DMS153 treated with DMSO at 0.1 percent for 48 hours (cell line): ENCODE data around the gene ARMH1.

Experiments
- DNase-seq: peaks from one replicate; lab custom pipeline; 2025; ENCODE audit not compliant: unreplicated experiment; lab: John Stamatoyannopoulos, UW

The ARMH1 gene

DNA sequence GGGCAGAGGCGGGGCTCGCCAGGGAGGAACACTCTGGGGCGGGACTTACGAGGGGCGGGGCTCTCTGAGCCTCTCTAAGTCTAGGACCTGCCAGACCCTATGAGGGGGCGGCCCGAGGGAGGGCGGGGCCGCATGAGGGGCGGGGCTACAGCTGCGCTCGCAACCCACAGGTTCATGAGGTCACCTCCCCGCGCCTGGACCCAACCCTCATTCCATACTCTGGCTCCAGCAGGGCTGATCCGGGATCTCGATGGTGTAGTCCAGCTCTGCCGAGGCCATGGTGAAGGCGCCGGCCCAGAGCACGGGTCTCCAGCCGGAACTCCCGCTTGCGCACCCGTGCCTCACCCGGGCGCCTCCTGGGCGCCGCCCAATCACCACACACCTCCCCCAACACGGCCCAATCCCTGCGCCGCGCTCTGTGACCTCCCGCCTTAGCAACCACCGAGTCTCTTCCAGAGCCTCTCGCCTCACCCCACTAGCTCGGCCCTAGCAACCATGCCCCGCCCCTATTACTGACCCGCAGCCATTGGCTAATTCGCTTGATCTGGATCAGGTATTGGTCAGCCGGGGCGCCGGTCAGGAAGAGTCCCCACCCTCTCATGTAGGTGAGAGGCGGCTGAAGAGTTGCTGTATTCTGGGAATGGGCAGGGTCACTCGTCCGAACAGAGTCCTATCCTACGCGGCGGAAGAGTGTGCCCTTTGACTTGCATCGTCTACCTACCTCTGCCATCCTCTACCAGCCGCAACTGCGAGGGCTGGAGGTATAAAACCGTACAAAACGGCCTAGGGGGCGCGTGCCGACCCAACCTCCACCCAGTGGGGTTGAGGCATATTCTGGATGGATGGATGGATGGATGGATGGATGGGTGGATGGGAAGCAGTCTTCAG is at the start of gene ARMH1, which contains the start of gene TMEM53:
ARMH1 (plus strand) TSS at position 602 of the 888 bp plus-strand sequence. CDS start 14,984 bp downstream, outside the sequence.
TMEM53 (minus strand) TSS at position 369 of the 888 bp plus-strand sequence; CDS start at position 279, 90 bp downstream.
- DNase-seq, result peak; percentile 100

DNA sequence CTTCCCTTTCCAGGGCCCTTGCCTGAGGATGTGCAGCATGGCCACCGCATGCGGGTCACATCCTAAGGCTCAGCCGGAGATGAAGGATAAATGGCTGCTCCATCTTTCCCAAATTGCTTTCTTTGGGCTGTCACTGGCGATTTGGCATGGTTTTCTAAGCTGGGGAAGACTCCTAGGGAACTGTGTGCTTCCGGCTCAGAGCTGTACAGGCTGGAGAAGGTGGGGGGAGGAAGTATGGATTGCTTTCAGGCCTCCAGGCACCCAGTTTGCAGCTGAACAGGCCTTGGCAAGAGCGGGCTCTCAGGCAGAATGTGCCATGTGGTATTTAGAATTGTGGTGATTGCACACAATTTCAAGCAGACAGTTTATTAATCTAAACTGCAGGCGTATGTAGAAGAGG is 49.2 kb upstream of the ARMH1 start:
- no peak for DNase-seq

DNA sequence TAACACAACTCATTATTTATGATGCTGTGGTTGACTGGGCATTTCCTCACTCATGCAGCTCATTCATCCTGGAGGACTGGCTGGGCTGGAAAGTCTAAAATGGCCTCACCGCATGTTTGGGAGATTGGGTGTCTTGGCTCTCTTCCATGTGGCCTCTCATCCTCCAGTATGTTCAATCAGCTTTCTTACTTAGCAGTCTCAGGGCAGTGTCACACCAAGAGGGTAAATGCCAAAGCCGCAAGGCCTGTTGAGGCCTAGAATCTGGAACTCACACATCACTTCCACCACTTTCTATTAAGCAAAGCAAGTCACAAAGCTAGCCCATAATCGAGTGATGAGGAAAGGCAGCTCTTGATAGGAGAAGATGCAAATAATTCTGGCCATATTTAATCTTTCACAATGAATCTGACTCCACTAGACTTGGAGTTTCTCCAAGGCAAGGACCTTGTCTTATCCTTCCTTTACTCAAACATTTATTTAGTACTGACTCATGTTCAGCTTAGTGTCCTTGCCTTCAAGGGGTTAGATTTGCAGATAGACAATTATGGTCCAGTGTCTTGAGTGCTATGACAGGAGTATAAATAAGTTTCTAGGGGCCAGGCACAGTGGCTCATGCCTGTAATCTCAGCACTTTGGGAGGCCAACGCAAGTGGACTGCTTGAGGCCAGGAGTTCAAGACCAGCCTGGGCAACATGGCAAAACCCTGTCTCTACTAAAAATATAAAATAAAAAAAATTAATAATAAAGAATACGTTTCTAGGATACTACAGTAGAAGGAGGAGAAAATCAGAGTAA is 45.4 kb upstream of the ARMH1 start:
- DNase-seq, result no peak

DNA sequence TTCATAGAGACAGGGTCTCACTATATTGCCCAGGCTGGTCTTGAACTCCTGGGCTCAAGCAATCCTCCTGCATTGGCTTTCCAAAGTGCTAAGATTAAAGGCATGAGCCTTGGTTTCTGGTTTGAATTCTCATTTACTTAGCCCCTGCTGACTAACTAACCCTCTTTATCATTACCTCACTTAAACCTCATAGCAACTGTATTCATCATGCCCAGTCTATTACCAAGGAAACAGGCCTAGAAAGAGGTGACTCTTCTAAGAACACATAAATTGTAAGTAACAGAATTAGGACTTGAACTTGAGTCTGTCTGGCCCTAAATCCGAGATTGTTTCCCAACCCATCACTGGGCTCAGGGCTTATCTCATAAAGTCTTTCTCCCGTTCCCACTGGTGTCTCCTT is 44.4 kb upstream of the ARMH1 start:
- no peak for DNase-seq

DNA sequence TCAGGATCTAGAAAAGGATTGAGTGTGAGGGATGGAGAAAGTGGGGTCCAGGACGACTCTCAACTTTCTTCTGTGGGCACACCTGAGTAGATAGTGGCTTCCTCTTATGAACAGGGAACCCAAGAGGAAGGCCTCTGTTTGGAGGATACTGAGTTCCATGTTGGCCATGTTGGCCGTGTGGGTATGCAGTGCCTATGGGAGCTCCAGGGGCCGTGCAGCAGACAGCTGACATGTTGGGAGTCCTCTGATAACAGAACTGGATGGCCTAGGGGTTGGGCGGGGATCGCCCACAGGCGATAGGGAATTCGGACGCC is 43.2 kb upstream of the ARMH1 start:
- DNase-seq, result no peak

DNA sequence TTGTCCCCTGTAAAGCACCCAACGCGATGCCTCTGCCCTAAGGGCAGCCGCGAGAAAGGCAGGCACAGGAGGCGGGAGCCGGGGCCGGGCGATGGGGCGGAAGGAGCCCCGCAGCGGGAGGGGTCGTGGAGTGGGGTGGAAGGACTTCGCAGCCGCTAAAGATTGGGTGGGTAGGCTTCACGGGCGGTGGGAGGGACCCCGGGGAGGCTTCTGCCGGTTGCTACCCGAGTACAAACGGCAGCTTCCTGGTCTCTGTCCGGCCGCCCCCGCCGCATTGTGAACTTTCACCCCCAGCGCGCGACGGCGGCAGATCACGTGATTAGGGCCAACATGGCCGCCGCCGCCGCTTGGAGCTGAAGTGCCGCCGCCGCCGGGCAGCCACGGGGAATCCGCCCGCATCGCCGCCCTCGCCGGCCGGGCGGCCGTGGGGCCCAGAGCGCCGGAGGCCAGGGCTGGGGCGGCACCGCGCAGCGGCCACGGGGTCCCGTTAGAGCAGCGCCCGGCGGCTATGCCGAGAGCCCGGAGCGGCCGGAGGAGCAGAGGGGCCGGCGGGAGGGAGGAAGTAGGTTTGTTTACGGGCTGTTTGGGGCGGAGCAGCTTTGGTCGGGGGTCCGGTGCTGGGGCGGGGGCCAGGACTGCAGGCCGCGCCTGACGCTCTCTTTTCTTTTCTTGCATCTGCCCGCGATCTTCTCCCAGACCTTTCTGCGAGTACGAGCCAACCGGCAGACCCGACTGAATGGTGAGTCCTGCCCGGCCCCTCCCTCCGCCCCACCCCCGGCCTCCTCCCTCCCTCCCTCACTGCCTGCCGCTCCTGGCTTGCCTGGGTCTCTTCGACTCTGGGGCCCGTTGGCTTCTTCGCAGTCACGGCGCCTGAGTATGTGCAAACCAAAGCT is 42.6 kb upstream of the ARMH1 start:
- DNase-seq, result peak; percentile 90

DNA sequence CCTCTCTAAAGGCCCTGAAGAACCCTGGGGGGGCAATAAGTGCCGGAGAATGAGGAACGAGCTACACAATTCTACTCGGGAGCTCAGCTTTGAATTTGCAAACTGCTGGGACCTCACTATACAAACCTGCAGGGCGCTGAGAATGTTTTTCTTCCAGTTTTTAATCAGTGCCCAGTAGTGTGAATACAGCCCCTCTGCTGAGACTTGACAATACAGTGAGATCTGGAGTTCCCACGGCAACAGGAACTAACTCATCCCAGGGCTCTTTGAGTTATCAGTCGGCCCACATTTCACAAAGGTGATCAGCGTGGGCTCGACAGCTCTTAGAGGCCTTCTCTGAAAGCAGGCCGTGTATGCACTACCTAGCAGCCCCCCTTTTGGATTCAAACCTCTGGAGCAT is 41.9 kb upstream of the ARMH1 start:
- no peak for DNase-seq

DNA sequence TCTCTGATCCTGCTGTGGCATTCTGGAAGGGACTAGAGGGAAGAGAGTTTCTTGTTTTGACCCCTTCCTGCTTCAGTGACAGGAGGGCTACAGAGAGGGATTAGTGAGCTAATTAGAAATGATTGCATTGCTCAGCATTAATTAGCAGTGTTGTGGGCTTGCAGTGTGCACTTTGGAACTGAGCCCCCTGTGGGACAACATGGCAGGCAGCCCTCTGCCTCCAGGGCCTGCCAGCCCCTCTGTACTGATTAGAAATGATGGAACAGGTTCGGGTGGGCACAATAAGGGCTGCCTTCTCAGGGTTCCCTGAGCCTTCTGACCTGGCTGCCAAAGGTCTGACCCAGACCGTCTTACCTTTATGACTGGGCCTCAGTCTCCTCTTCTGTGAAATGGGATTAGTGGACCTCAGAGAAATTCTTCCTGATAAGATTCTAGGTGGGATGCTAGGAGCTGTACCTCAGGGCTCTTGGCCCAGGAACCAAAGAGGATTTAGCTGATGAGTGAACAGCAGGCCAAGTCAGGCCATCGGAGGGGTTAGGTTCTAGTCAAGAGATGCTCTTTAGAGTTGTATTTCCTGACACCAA is 39.8 kb upstream of the ARMH1 start:
- no peak for DNase-seq

DNA sequence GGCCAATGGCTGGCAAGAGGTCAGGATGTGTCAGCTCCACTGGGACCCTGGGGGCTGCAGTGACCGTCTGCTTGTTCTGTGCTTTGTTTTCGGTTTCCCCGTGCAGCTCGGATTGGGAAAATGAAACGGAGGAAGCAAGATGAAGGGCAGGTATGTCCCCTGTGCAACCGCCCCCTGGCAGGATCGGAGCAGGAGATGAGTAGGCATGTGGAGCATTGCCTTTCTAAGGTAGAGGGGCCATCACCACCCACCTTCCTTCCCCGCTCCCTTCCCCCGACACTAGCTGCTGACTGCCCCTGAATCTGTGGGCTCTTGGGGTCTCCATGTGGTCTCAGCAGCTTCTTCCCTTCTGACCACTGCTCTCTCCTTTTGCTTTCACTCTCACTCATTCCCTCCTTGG is 39.1 kb upstream of the ARMH1 start:
- DNase-seq, result no peak

DNA sequence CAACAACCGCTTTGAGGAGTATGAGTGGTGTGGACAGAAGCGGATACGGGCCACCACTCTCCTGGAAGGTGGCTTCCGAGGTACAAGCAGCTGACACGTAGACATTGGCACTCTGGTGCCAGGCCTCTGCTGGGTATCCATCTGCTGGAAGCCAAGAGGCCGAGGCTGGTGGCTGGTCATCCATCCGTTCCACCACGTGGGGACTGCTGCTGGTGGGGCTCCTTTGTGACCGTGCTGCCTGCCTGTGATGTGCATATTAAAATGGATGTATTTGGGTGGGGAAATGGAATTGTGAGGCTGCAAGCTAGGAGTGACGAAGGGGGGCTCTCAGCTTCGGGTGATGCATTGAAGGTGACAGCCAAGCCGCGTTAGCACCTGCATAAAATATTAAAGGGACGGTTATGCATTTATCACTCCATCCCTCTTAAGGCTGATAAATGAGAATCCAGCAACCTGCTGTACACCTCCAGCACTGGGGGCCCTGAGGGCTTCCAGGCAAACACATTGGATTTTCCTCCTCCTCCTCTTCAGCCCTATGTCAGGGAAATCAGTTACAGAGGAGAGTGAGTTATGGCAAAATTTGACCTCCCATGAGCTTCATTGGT is 38.3 kb upstream of the ARMH1 start:
- DNase-seq, result no peak

DNA sequence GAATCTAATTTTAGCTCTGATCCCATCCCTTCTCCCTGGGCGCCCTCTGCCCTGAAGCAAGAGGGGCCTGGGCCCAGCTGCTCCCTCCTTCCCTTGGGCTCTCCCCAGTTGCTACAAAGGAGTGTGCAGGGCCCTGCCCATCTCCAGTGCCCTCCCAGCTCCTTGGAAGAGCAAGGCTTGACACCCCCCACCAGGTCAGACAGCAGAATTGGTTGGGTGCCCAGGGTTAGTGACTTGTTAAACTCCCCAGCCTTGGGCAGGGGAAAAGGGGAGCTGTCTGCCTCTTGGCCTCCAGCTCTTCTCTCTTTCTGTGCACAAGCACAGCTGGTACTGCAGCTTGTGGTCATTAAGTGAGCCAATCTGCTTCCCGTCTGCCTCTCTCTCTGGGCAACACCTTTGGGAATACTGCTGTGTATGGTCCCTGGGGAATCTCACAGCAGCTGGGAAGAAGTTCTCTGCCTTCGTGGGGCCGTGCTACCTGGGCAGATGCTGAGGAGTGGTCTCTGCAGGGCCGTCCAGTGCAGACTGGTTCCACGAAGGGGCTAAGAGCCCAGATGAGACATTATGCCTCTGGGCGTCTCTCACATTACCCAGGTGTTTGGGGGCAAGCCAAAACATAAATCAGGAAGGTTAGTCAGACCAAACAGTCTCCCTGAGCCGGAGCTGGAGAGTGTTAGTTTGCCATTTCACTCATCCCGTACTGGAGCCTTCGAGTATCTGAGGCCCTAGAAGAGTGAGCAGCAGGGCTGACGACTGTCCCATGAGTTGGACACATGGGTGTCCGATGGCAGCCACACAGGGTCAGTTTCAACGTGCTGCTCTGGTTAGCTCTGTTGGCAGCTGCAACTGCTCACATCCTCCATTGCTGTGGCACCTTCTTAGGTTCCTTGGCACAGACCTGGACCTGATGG is 37.6 kb upstream of the ARMH1 start:
- peak; percentile 12 for DNase-seq

DNA sequence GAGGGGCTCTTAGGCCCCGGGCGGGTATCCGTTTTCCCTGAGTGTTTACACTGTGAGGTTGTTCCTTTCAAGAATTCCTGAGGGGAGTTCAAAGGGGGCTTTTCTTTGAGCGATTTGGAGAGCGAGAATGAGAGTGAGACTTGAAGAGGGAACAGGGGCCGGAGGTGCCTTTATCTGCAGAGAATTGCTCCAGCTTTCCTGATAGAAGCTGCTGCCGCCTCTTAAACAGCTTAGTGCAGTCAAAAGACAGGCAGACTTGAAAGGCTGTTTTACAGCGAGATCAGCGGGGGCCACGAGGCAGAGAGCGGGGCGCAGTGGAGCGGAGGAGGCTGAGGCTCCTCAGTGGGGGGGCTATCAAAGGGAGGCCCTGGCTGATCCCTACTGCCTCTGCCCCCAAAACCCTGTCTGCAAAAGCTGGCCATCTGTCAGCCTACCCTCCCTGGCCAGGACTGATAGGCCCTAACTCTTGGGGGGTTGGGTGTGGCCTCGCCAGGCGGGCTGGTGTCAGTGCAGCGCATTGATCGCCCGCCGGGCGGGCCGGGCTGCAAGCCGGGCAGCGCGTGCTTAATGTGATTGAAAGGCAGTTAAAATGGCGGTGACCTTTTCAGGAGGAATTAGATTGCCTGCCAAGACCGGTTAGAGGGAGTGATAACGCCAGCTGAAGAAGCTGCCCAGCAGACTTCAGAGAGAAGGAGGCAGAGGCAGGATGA is 36.7 kb upstream of the ARMH1 start:
- DNase-seq, result no peak

DNA sequence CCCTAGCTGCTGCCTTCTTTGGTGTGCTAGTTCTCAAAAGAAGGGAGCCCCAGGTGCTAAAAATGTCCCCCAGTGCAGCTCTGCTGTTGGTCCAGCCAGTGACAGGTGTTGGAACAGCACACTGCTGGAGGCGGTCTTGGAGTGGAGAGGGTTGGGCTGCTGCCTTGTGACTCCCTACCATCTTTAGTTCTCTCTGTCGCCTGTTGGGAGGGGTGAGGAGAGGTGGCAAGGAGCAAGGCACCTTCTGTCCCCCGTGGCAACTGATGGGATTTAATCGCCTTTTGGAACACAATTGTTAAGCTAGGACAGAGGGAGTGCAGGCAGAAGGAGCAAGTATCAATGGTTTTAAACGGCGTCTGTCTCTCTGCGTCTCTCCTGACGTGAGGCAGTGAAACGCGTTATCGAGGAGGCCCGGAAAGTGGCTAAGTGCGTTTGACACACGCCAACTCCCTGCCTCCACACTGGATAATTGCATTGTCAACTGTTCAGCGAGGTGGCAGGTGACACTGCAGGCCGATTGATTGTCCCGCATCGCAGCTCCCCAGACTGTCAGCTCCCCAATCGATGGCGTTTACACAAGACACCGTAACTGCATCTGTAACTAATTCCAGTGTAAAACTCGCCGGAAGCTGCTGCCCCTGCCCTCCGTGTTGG is 34.2 kb upstream of the ARMH1 start:
- DNase-seq, result peak; percentile 42

DNA sequence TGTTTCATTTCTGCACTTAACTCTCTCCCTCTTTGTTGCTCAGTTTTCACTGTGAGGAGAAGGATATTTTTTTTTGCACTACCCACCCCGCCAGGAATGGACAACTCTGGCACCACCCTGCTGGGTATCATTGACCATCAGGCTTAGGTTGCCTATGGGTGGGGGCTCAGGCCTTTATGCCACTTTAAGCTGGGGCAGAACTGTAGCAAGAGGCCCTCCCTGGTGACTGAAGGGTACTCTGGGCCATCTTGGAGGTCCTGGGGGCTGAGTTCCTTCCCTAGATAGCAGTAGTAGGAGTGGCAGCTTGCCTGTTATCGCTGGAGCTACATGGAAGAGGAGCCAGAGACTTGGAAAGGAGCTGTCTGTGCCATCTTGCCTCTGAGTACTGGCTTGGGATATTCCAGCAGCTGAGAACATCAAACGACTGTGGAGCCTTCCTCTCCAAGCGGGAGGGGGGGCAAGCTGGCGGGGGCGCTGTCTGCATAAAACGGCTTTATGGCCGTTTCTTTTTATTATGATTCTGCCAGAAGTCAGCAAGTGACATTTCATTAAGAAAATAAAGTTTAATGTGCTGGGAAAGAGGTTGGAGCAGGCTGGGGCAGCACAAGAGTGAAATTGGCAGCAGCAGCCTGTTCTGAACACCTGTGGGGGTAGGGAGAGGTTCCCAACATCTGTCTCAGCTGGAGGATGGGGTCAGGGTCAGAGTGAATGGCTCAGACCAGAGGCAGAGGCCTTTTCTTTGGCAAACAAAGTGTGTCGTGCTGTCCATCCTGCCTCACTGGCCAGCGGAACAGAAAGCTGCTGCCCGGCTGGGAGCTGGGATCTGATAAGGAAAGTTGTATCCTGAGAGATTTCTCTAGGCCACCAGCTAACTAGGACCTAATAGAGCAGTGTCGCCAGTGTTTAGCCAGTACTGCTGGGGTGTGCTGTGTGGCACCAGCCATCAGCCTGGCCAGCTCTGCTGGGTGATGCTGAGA is 33.1 kb upstream of the ARMH1 start:
- no peak for DNase-seq

DNA sequence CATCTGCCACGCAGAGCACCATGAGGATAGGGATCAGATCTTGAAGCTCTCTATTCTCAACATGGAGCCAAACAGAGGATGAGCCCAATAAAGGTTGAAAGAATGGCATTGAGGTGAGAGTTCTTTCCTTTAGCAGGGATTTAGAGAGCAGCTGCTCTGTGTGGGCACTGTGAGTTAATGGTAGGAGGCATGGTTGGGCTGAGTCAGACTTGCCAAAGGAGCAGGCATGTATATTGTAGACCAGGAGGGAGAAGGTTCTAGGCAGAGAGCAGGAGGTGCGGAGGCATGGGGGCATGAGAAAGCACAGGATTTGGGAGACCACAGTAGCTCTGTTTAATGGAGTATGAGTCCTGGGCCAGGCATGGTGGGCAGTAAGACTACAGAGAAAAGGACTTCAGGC is 32.3 kb upstream of the ARMH1 start:
- no peak for DNase-seq

DNA sequence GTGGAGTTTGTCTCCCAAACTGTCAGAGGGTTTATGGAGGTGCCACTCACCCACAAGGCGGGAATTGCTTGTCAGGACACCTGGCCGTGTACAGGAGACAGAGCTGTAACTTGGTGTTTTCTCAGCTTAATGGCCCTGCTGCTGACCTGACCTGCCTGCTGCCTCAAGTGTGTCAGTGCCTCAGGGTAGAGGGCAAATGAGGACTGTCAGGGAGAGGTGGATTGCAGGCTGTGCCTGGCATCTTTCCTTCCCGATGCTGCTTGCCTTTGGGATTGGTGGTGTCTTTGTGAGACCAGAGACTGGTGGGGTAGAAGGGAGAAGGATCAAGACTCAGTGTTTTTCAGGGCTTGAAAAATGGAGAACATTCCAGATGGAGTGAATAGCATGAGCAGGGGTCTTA is 31.6 kb upstream of the ARMH1 start:
- DNase-seq, result no peak

DNA sequence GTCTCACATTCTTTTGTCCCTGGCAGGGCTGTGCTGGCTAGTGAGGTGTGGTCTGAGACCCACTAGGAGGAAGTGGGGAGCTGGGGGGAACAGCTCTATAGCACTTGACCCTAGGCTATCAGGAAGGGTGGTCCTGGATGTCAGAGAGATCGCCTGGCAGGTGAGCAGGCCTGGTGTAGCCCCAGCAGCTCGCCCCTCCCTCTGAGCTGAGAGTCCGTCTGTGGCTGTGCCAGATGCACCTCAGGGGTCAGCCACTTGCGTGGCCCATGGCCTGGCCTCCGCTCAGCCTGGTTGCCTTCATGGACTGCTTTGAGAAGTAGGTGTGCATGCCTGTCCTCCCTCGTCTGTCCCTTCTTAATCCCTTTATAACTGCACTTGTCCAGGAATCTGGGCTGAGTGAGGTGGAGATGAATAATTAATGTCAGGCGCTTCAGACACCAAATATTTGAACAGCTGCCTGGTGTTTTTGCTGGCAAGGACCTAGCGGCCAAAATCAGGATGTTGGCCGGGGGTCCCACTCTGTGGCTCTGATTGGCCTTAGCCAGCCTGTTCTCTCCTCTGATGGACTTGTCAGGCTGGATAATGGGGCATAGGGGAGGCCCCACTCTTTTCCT is 30.7 kb upstream of the ARMH1 start:
- no peak for DNase-seq
